DMS53 treated with DMSO at 0.1 percent for 48 hours (cell line): ENCODE measurements around the gene RPS28.
"Not testable (repeated sequence)": the region's sequence is repeated elsewhere in the genome, so short reads cannot be mapped to it uniquely, and the experiment has no call there.

Source experiments
- DNase-seq: peaks from one replicate; lab custom pipeline; 2025; ENCODE audit not compliant: unreplicated experiment; lab: John Stamatoyannopoulos, UW

Gene RPS28

GRCh38 chr19:8341504-8341903, 20.2 kb downstream of the RPS28 start:
- not testable (repeated sequence) for DNase-seq

GRCh38 chr19:8342316-8342683, 21.0 kb downstream of the RPS28 start:
- DNase-seq, result no peak

GRCh38 chr19:8342684-8343482, 21.6 kb downstream of the RPS28 start, which contains the start of gene KANK3:
Gene KANK3, minus strand, starts transcription at chr19:8343262. Its CDS starts 5,434 bp downstream, at chr19:8337828.
- DNase-seq, result peak; percentile 72

GRCh38 chr19:8343483-8343844, 22.2 kb downstream of the RPS28 start:
- no peak for DNase-seq

GRCh38 chr19:8349629-8350372, 28.5 kb downstream of the RPS28 start:
- not testable (repeated sequence) for DNase-seq

GRCh38 chr19:8352134-8352827, 31.0 kb downstream of the RPS28 start:
- DNase-seq, result no peak

- DNase-seq, result not testable (repeated sequence)
Measured at GRCh38 chr19:8352845-8353244, 31.5 kb downstream of the RPS28 start.

GRCh38 chr19:8355631-8356402, 34.5 kb downstream of the RPS28 start:
- DNase-seq, result no peak

GRCh38 chr19:8357007-8357521, 35.8 kb downstream of the RPS28 start:
- no peak for DNase-seq

- no peak for DNase-seq
Measured at GRCh38 chr19:8358948-8359347, 37.7 kb downstream of the RPS28 start.

- no peak for DNase-seq
Measured at GRCh38 chr19:8360196-8360595, 38.9 kb downstream of the RPS28 start.

GRCh38 chr19:8361921-8362793, 40.9 kb downstream of the RPS28 start:
- peak; percentile 84 for DNase-seq

- peak; percentile 37 for DNase-seq
Measured at GRCh38 chr19:8363803-8364771, 42.8 kb downstream of the RPS28 start, which contains the start of gene ANGPTL4. Gene ANGPTL4, plus strand, starts transcription at chr19:8364155. Its CDS starts 167 bp downstream, at chr19:8364322.

- DNase-seq, result no peak
Measured at GRCh38 chr19:8366121-8366581, 44.9 kb downstream of the RPS28 start.

- DNase-seq, result no peak
Measured at GRCh38 chr19:8366961-8367326, 45.6 kb downstream of the RPS28 start.

GRCh38 chr19:8367327-8368001, 46.2 kb downstream of the RPS28 start:
- no peak for DNase-seq

- DNase-seq, result no peak
Measured at GRCh38 chr19:8370176-8371010, 49.1 kb downstream of the RPS28 start.
